NT2/D1 (cell line): ENCODE data around the gene PHC3.

ENCODE experiments used
- DNase-seq: peaks from one replicate; pipeline ENCODE4 v3.0.0-alpha.2; 2011; ENCODE audit warnings: low read depth, low spot score
- H3K27me3 ChIP-seq: 2 replicates; pipeline ENCODE4 v1.6.0; 2011; ENCODE audit warnings: mild to moderate bottlenecking; ENCODE audit not compliant: insufficient read length, insufficient read depth
- H3K36me3 ChIP-seq: 2 replicates; pipeline ENCODE4 v1.6.1; 2011; ENCODE audit warnings: mild to moderate bottlenecking, low read length, mixed read lengths; ENCODE audit not compliant: insufficient read depth, insufficient read length
- H3K4me1 ChIP-seq: 2 replicates; pipeline ENCODE4 v1.5.1; 2011; ENCODE audit not compliant: insufficient read depth, insufficient read length
- H3K4me3 ChIP-seq: 2 replicates; pipeline ENCODE4 v1.5.1; 2011; ENCODE audit warnings: low read depth; ENCODE audit not compliant: insufficient read length
- H3K9ac ChIP-seq: 2 replicates; pipeline ENCODE4 v1.6.0; 2011; ENCODE audit warnings: low read depth; ENCODE audit not compliant: insufficient read length
- H3K9me3 ChIP-seq: 2 replicates; pipeline ENCODE4 v1.5.1; 2011; ENCODE audit warnings: mild to moderate bottlenecking, low read length; ENCODE audit not compliant: insufficient read depth
- SUZ12 ChIP-seq: IDR thresholded peaks from 2 replicates; pipeline ENCODE4 v1.6.1; 2011; ENCODE audit not compliant: insufficient read length, insufficient read depth; ENCODE audit errors: extremely low read depth
- YY1 ChIP-seq: IDR thresholded peaks from 2 replicates; pipeline ENCODE4 v1.6.1; 2011; ENCODE audit not compliant: insufficient read length, insufficient read depth
- ZNF274 ChIP-seq: IDR thresholded peaks from 2 replicates; pipeline ENCODE4 v1.6.1; 2011; ENCODE audit warnings: mild to moderate bottlenecking, low read depth, low read length

Gene PHC3

DNA sequence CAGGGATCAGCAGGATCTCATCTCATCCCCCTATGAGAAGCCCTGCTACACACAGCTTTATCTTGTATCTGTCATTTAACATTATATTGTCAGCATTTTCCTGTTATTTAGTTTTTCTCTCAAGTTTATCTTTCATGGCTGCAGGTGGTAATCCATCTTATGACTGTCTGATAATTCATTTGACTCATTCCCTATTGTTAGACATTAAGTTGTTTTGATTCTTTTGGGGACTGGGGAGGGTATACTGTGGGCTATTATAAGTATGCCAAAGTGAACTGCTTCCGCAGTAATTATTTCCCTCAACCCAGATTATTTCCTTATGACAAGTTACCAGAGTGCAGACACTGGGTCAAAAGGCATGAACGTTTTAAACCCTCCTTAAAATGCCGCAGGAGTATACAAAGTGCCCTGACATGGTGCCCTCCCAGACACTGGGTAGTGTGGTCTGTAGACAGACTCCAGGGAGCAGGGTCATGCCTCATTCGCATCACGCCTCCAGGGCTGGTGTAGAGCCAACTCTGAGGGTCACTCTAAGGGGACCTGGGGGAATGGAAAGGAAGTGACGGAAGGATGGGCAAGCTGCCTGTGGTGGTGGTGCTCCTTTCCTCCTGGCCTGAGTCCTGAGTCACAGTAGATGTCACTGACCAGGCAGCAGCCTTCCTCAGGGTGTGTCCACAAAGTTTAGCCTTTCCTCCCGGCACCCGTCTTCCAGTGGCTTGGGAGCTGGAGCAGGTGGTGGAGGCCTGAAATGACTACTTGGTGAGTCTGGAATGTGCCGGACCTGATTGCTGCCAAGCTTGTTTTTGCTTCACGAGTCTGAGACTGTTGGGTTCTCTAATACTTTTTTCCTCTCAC lies 132.2 kb downstream of the PHC3 start:
- H3K9me3 ChIP-seq: peaks cover 5% of the 10 kb centered on the region; the same call in 1 of the 2 replicates
- no peak for DNase-seq
- no peak overlapping the region for H3K4me3 ChIP-seq
- no peaks in the 10 kb centered on the region for H3K27me3 ChIP-seq
- peaks cover 6% of the 10 kb centered on the region for H3K4me1 ChIP-seq
- TF ChIP-seq ZNF274 (no peak), YY1 (no peak), SUZ12 (no peak)
- no peaks in the 10 kb centered on the region for H3K36me3 ChIP-seq
- H3K9ac ChIP-seq: no peak overlapping the region

DNA sequence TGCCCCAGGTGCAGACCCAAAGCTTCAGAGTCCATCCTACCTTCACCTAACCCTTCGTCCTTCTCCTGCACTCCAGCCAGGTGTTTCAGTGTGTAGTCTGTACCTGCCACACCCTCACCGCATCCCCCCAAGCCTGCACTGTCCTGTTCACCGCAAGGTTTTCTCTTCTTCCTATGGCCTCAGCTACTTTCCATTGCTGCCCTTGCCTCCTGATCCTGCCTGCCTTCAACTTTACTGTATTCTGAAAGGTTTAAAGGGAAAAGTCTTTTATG lies 134.5 kb downstream of the PHC3 start:
- peaks cover 2% of the 10 kb centered on the region for H3K27me3 ChIP-seq
- no peak overlapping the region for H3K9ac ChIP-seq
- H3K4me3 ChIP-seq: no peak overlapping the region

DNA sequence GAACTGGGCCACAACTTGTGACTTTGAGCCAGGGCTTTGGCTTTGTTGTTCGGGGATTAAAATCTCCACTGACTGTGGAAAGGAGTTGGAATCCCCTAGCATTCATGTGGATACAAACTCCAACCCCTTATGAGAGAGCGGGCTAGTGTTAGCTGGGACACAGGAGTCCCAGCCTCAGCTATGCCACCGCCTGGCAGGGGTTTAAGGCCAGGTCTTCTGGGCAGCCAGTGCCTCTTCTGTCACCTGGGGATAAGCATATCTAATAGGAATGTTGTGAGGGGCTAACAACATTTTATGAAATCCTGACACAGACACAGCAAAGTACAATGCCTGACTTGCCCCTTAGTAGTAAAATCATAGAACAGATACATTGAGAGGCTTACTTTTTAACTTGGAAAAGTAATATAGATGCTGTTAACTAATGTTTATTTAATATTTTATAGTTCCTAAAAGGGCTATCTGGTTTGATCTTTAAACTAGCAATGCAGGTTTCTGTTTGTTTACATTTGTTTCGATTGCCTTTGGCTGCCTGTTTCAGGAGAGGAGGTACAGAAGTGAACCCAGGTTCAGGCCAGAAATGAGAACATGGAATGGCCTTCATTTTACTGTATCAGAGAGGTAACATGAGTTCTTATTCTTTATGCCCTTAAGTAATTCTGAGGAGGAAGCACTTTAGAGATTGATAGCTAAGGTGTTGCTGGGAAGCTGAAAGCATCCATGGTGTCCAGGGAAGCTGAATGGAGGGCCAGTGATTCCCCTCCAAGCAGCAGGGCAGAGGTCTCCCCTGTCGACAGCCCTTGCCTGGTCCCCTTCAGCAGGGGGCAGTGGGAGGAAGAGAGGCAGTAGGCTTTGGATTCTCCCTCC lies 135.0 kb downstream of the PHC3 start:
- no peaks in the 10 kb centered on the region for H3K9me3 ChIP-seq
- DNase-seq: no peak
- no peaks in the 10 kb centered on the region for H3K36me3 ChIP-seq
- H3K9ac ChIP-seq: no peak overlapping the region
- peaks cover 7% of the 10 kb centered on the region for H3K27me3 ChIP-seq
- H3K4me1 ChIP-seq: peaks cover 6% of the 10 kb centered on the region
- TF ChIP-seq SUZ12 (no peak), YY1 (no peak), ZNF274 (no peak)
- no peak overlapping the region for H3K4me3 ChIP-seq

More for the DNA sequence above, 134.5 kb downstream of the PHC3 start:
- no peak for DNase-seq
- Histone ChIP-seq H3K9me3 (peaks cover under 1% of the 10 kb centered on the region; the same call in 1 of the 2 replicates), H3K4me1 (peaks cover 6% of the 10 kb centered on the region), H3K36me3 (no peaks in the 10 kb centered on the region)
- TF ChIP-seq ZNF274 (no peak), YY1 (no peak), SUZ12 (no peak)

DNA sequence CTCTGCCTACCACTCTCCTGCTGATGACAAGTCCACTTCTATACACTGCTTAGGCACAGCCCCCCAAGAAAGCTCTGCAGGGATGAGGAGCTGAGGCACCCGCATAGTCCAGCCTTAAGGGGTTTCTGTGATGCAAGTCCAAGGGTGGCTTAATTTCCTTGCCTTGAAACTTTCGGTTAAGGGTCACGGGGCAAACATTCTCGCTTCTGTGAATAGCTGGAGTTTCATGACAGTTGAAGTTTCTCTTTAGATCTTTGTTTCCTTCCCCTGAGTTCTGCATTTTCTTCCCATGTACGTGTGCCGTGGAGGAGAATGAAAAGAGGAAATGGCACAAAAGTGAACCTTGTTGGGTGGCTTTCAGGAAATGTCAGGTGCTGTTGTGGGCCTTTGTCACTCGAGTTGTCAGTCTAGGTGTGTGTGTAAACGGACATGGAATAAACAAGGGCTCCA lies 136.7 kb downstream of the PHC3 start:
- Histone ChIP-seq H3K27me3 (peaks cover 22% of the 10 kb centered on the region), H3K9me3 (no peaks in the 10 kb centered on the region), H3K4me1 (peaks cover 6% of the 10 kb centered on the region), H3K36me3 (no peaks in the 10 kb centered on the region), H3K9ac (no peak overlapping the region), H3K4me3 (no peak overlapping the region)
- no peak for DNase-seq
- TF ChIP-seq YY1 (no peak), SUZ12 (no peak), ZNF274 (no peak)

DNA sequence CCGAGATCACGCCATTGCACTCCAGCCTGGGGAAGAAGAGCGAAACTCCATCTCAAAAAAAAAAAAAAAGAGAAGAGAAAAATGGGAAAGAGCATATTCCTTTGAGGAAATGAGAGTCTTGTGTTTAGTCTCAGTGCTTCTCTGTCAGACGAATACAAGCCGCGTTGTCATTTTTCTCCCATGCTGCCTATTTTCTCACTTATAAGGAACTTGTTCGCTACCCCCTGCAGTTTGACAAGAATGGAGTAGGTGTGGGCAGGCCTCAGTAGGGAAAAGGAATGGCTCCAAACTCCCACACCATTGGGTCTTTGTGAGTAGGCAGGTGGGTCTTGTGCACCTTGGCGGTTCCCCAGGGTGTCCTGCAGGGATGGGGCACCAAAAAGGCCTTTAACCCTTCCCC lies 137.3 kb downstream of the PHC3 start:
- no peaks in the 10 kb centered on the region for H3K36me3 ChIP-seq
- peaks cover 6% of the 10 kb centered on the region for H3K4me1 ChIP-seq
- DNase-seq: no peak
- H3K27me3 ChIP-seq: peaks cover 27% of the 10 kb centered on the region
- no peak for TF ChIP-seq SUZ12
- TF ChIP-seq ZNF274: no peak
- no peak for TF ChIP-seq YY1
- H3K4me3 ChIP-seq: no peak overlapping the region
- H3K9ac ChIP-seq: no peak overlapping the region
- H3K9me3 ChIP-seq: no peaks in the 10 kb centered on the region

DNA sequence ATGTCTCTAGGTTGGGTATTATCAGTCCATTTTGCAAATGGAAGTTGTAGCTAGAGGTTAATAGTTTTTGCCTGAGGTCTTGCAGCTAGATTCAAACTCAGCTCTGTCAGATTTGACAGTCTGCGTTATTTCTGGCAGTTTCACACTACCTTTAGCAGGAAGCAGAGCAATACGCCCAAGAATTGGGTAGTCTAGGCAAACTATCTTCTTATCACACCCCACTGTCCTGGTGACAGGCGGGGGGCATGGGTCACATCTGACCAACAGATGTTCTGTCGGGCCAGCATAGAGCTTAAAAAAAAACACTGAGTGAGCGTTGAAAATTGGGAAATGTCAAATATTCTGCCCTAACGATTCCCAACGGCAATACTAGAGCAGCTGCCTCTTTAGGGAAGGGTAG lies 138.0 kb downstream of the PHC3 start:
- Histone ChIP-seq H3K9me3 (no peaks in the 10 kb centered on the region), H3K4me1 (peaks cover 6% of the 10 kb centered on the region), H3K4me3 (no peak overlapping the region), H3K27me3 (peaks cover 35% of the 10 kb centered on the region), H3K9ac (no peak overlapping the region), H3K36me3 (no peaks in the 10 kb centered on the region)
- TF ChIP-seq SUZ12 (no peak), YY1 (no peak), ZNF274 (no peak)
- no peak for DNase-seq

DNA sequence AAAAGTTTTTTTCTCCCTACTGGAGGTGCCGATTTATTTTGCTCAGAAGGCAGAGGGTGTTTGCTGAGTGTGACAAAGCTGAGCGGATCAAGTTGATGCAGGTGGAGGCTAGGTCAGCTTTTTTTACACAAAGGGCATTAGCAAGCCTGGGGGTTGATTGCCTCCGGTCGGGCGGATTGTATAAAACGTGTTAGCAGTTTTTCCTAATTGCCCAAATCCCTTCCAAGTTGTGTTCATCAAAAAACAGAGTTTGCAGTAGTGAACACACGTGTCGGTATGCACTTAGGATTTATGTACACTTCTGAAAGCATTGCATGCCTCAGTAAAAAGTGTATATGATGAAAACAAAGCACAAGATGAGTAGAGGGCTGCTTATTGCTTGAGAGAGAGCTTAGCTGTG lies 141.1 kb downstream of the PHC3 start:
- TF ChIP-seq SUZ12: no peak
- no peak for TF ChIP-seq ZNF274
- no peak for TF ChIP-seq YY1
- no peak for DNase-seq
- Histone ChIP-seq H3K4me1 (no peaks in the 10 kb centered on the region), H3K9me3 (no peaks in the 10 kb centered on the region), H3K27me3 (peaks cover 40% of the 10 kb centered on the region), H3K9ac (no peak overlapping the region), H3K36me3 (no peaks in the 10 kb centered on the region), H3K4me3 (no peak overlapping the region)
